ENCODE measurements around the gene SLC22A15. TPM values are rescaled to one million over a fixed set of nuclear protein-coding genes. Genes with fewer than 3 reads are reported as not detected.
"Not testable (repeated sequence)": the region's sequence is repeated elsewhere in the genome, so short reads cannot be mapped to it uniquely, and the experiment has no call there.

SLC22A15 gene
- total RNA-seq, 2 experiments from 2014 or later, result 0.20 to 0.81 TPM

DNA sequence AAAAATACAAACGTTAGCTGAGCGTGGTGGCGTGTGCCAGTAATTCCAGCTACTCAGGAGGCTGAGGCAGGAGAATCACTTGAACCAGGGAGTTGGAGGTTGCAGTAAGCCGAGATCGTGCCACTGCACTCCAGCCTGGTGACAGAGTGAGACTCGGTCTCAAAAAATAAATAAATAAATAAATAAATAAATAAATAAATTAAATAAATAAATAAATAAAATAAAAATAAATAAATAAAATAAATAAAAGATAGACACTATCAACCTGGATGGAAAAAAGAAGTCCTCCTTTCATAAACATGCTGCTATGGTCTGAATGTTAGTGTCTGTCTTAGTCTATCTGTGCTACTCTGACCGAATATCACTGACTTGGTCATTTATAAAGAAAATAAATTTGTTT, 4.5 kb upstream of the SLC22A15 start:
- H3K27ac Mint-ChIP-seq; H3K4me3 Mint-ChIP-seq; H3K4me1 Mint-ChIP-seq; CTCF ChIA-PET; H3K9me3 Mint-ChIP-seq; POLR2A ChIA-PET; H3K36me3 Mint-ChIP-seq (ENCODE audit: low read depth); DNase-seq: not testable (repeated sequence)
- H3K27me3 Mint-ChIP-seq, result peaks cover 50% of the 10 kb centered on the region

DNA sequence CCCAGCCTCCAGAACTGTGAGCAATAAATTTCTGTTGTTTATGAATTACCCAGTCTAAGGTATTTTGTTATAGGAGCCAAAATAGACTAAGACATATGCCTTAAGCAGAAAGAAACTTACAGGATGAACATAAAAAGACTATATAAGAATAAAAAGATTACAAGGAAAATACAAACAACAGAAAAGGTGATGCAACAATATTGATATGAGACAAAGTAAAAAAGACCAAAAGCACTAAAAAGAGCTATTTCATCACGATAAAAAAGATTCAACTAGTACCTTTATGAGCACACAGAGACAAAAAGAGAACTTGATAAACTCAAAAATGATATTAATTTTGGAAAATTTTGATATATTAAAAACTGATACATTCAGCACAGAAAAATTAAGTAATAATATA, 3.2 kb upstream of the SLC22A15 start:
- Mint-ChIP-seq H3K36me3 (ENCODE audit: low read depth) (no peaks in the 10 kb centered on the region), H3K27ac (no peak overlapping the region), H3K9me3 (no peaks in the 10 kb centered on the region), H3K4me3 (no peak overlapping the region), H3K27me3 (peaks cover 54% of the 10 kb centered on the region), H3K4me1 (peaks cover 9% of the 10 kb centered on the region)
- DNase-seq, result no peak
- ChIA-PET POLR2A (no interaction called here), CTCF (no interaction called here)

DNA sequence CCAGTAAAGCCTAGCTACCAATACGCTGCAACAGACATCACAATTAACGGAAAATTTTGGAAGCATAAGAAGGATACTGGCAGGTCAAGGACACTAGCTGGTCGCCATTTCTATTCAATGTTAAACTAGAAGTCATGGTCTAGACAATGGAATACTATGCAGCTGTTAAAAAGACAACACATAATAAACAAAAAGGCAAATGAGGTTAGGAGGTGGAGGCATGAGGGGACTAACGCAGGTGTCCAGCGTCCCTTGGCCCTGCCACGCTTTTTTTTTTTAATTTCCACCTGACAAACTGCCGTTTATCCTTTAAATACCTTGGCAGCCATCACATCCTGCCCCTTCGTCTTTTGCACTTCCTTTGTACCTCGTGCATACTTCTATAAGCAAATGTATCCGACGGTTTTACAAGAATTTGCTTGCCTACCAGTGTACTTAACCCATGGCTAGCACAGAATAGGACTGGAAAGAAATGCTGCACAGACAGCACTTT, 698 bp upstream of the SLC22A15 start:
- CTCF ChIA-PET, result no interaction called here
- peak overlapping the region; percentile 39 for H3K27ac Mint-ChIP-seq
- POLR2A ChIA-PET, result no interaction called here
- no peak for DNase-seq
- no peaks in the 10 kb centered on the region for H3K9me3 Mint-ChIP-seq
- peak overlapping the region; percentile 76 for H3K4me3 Mint-ChIP-seq
- H3K36me3 Mint-ChIP-seq (ENCODE audit: low read depth), result no peaks in the 10 kb centered on the region
- H3K27me3 Mint-ChIP-seq, result peaks cover 54% of the 10 kb centered on the region
- H3K4me1 Mint-ChIP-seq, result peaks cover 9% of the 10 kb centered on the region

DNA sequence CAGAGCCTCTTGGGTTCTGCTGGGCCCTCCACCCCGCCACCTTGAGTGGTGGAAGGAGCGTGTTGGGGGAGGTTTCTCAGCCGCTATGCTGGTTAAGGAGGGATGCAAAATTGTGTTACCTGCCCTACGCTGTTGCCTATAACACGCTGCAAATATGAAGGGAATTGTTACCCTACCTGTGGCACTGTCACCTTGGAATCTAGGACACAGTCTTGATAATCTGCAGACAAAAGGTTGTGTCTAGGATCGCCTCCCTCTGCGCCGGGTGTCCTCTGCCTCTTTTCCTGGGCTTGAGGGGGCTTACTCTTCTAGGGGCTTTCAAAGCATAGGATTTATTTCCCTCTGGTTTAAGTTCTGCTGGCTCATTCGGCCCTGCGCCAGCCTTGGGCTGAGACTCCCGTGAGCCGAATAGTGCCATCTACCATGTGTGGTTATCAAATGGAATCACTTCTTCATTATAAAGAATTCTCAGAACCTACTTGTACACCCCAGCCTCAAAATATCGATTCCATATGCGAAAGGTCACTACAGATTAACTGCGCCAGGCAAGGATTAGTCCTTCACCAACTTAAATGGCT, 697 bp downstream of the SLC22A15 start:
- peaks cover 9% of the 10 kb centered on the region for H3K4me1 Mint-ChIP-seq
- H3K4me3 Mint-ChIP-seq, result peak overlapping the region; percentile 67
- ChIA-PET POLR2A (no interaction called here), CTCF (no interaction called here)
- peak overlapping the region; percentile 14 for H3K27ac Mint-ChIP-seq
- peaks cover 55% of the 10 kb centered on the region for H3K27me3 Mint-ChIP-seq
- DNase-seq, result no peak
- no peaks in the 10 kb centered on the region for H3K9me3 Mint-ChIP-seq
- H3K36me3 Mint-ChIP-seq (ENCODE audit: low read depth), result no peaks in the 10 kb centered on the region

DNA sequence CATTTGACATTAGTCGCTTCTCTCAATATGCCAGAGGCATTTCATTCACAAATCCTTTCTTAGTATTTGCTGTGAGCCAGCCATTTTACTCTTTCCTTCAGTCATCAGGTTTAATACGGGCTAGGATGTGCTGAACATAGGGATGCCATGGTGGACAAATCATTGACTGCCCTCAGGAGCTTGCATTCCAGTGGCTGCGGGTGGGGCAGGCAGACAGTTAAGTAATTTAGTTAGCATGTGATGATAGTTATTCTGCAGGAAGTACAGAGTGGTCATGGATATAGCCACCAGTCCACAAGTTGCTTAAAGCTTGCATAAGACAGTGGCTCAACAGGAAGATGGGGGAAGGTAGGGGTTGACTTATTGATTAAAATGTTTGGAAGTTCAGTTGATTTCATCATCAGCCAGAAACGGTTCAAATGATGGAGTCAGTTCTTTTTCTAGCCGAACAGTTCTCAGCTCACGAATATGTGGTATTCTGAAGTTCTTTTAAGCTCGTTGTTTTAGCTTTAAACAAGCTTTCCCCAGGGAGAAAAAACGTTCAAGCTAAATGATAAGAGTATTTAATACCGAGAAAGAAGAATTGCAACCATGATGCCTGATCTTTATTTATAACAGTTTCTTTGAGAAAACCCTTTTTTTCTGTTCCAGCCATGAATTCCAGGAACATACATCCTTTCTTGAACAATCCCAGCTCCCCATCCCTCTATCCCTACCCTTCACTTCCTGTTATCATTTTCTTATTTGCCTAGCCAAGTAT, 1.4 kb downstream of the SLC22A15 start:
- Mint-ChIP-seq H3K4me3 (peak overlapping the region; percentile 67), H3K36me3 (ENCODE audit: low read depth) (no peaks in the 10 kb centered on the region), H3K4me1 (peaks cover 9% of the 10 kb centered on the region), H3K27ac (peak overlapping the region; percentile 14), H3K27me3 (peaks cover 53% of the 10 kb centered on the region), H3K9me3 (no peaks in the 10 kb centered on the region)
- CTCF ChIA-PET, result no interaction called here
- no peak for DNase-seq
- POLR2A ChIA-PET, result no interaction called here

DNA sequence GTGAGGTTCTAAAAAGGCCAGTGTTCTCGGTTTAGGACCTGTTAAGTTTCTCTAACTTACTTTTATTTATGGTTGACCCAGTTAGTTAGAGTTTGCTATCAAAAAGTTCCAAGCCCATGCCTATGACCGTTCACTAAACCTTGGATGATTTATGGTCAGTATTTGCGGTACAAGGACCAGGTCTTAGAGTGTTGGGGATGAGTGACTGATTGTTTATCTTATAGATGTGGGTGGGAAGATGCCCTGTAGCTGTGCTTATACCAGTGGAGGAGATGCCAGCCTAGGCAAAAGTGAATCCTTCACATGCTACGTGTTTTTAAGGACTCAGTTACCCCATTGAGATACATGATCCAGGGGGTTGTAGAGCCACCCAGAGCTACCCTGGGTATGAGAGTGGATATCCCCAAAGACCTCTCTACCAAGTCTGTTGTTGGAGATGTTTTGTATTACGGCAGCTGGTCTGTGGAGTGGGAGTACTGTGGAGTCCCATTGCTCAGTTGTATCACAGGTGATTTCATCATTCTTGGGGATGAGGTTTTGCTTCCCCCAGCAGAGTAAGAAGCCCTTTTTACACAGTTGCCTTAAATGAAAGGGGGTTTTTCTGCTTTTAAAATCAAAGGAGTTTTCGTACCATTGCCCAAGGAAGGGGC, 2.1 kb downstream of the SLC22A15 start:
- POLR2A ChIA-PET, result no interaction called here
- Mint-ChIP-seq H3K9me3 (no peaks in the 10 kb centered on the region), H3K4me1 (peaks cover 9% of the 10 kb centered on the region), H3K36me3 (ENCODE audit: low read depth) (no peaks in the 10 kb centered on the region), H3K27me3 (peaks cover 50% of the 10 kb centered on the region), H3K4me3 (no peak overlapping the region), H3K27ac (no peak overlapping the region)
- no peak for DNase-seq
- CTCF ChIA-PET, result interaction anchor here (0.6 to 2.0 kb wide), 3 partner anchors 13 to 107 kb away, joined by 3 to 6 read pairs (median 4); no protein-coding TSS in a partner anchor

DNA sequence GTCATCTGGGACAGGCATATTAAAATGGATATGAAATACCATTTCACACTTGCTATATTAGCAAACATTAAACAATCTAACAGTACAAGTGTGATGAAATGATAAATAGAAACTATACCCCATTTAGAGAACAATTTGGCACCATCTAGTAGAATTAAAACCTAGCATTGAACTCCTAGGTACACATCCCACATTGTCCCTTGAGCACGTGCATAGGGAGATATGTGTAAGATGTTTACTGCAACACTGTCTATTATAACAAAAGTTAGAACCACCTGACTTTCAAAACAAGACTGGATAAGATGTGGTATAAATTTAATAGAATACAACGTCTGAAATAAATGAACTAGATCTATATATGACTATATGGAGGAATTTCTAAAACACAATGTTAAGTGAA, 3.8 kb downstream of the SLC22A15 start:
- H3K9me3 Mint-ChIP-seq, result no peaks in the 10 kb centered on the region
- no peak overlapping the region for H3K4me3 Mint-ChIP-seq
- H3K4me1 Mint-ChIP-seq, result peaks cover 9% of the 10 kb centered on the region
- ChIA-PET POLR2A (no interaction called here), CTCF (interaction anchor here (2.0 kb wide), 1 partner anchor 12 kb away, joined by 4 read pairs; no protein-coding TSS in a partner anchor)
- peaks cover 45% of the 10 kb centered on the region for H3K27me3 Mint-ChIP-seq
- no peaks in the 10 kb centered on the region for H3K36me3 Mint-ChIP-seq (ENCODE audit: low read depth)
- H3K27ac Mint-ChIP-seq, result no peak overlapping the region
- no peak for DNase-seq

DNA sequence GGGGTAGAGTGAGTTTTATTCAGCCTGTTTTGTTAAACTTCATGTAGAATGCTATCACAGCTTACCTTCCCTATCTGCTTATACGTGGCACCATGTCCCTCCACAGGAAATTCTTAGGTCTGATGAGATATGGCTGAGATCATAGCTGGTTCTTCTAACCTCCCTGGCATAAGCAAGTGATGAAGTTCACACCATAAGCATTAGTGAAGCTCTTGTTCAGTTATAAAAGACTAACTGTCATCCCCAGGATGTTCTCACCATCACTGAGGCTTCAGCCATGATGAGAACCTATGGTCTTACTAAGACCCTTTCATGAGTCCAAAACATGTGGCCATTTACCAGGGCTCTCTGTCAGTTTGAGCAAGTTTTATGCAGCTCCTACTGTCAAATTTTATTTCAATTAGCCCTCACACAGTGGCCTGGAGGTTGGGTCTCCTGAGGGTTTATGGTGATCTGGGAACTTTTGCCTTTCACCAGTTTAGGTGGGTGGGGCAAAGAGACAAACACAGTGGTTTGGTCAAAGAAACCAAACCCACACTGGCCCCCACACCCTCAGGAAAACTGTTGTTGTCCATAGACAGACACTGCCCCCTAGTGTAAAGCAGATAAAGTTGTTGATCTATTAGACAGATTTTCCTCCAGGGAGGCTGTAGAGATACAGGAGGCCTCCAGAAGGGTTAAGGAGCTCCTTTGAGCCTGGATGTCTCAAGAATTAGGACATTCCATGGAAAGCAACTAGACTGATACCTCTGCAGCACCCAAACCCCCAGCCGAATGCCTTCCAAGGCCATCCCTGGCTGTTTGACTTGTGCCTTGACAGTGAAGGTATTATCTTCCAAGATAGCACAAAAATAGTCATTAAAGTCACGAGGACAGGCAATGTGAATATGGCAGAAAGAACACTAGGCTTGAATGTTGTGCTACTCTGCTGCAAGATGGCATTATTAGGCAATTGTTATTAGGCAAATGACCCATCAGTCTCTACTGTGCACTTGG, 5.0 kb downstream of the SLC22A15 start:
- H3K27ac Mint-ChIP-seq, result no peak overlapping the region
- POLR2A ChIA-PET, result no interaction called here
- H3K27me3 Mint-ChIP-seq, result peaks cover 37% of the 10 kb centered on the region
- no peak overlapping the region for H3K4me3 Mint-ChIP-seq
- DNase-seq, result peak; percentile 18
- H3K4me1 Mint-ChIP-seq, result peaks cover 5% of the 10 kb centered on the region
- CTCF ChIA-PET, result no interaction called here
- H3K36me3 Mint-ChIP-seq (ENCODE audit: low read depth), result no peaks in the 10 kb centered on the region
- no peaks in the 10 kb centered on the region for H3K9me3 Mint-ChIP-seq

DNA sequence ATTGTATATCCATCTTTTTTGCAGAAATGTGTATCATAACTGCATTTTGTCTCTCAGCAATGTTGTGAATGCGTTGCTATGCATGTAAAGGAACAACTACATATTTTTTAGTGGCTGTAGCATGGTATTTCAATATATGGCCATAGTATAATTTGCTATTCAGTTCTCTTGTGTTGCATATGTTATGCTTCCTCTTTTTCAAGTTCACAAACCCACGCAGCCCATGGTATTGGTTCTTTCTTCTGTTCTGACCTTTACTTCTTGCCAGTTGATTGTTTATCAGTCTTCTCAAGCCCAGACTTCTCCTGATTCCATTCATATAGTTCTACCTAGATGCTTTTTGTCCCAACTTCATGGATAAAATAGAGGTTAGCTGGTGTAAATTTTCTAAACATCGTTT, 6.1 kb downstream of the SLC22A15 start:
- ChIA-PET POLR2A (interaction anchor here (0.6 kb wide), 1 partner anchor 38 kb away, joined by 5 read pairs; no protein-coding TSS in a partner anchor), CTCF (no interaction called here)
- Mint-ChIP-seq H3K27ac (no peak overlapping the region), H3K9me3 (no peaks in the 10 kb centered on the region), H3K36me3 (ENCODE audit: low read depth) (no peaks in the 10 kb centered on the region), H3K4me3 (no peak overlapping the region), H3K4me1 (no peaks in the 10 kb centered on the region), H3K27me3 (peaks cover 31% of the 10 kb centered on the region)
- DNase-seq, result no peak

DNA sequence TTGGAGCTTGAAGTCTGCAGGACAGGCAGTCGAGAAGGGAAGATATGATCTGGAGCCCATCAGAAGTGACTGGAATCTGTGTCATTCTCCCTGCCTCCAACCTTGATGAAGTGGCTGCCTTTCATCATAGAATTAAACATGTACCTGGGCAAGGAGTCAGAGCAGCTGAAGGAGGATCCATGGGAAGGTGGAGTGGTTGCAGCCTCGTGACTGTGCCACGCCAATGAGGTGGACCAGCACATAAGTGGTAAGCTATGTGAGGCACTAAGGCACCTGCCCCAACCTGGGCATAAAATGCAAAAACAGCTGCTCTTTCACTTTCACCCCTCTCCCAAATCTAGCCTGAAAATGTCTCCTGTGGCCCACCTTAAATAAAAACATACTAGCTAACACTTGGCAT, 7.3 kb downstream of the SLC22A15 start:
- H3K9me3 Mint-ChIP-seq, result no peaks in the 10 kb centered on the region
- no peak overlapping the region for H3K4me3 Mint-ChIP-seq
- no peaks in the 10 kb centered on the region for H3K36me3 Mint-ChIP-seq (ENCODE audit: low read depth)

DNA sequence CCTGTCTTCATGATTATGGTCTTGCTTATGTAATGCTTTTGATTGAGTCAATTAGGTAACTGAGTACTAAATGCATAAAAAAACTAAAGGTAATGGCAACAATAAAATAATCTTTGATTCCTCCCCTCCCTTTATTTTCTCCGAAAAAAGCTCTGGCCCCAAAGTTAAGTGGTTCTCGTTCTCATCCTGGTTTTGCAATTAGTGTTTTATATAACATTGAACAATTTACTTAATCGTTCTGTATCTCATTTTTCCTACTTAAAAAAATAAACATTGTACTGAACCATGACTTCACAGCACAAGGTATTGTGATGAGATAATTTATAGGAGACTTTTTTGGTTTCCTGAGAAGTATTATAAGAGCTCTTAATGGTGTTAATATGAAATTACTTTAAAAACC, 11.3 kb downstream of the SLC22A15 start:
- H3K27ac Mint-ChIP-seq, result no peak overlapping the region
- H3K4me3 Mint-ChIP-seq, result no peak overlapping the region
- DNase-seq, result no peak
- ChIA-PET CTCF (interaction anchor here (1.0 kb wide), 1 partner anchor 15 kb away, joined by 3 read pairs; no protein-coding TSS in a partner anchor), POLR2A (no interaction called here)
- H3K9me3 Mint-ChIP-seq, result no peaks in the 10 kb centered on the region
- no peaks in the 10 kb centered on the region for H3K36me3 Mint-ChIP-seq (ENCODE audit: low read depth)
- H3K27me3 Mint-ChIP-seq, result no peaks in the 10 kb centered on the region
- no peaks in the 10 kb centered on the region for H3K4me1 Mint-ChIP-seq

More for the DNA sequence above, 7.3 kb downstream of the SLC22A15 start:
- ChIA-PET CTCF (no interaction called here), POLR2A (no interaction called here)
- Mint-ChIP-seq H3K4me1 (no peaks in the 10 kb centered on the region), H3K27me3 (peaks cover 19% of the 10 kb centered on the region), H3K27ac (no peak overlapping the region)
- DNase-seq, result no peak

DNA sequence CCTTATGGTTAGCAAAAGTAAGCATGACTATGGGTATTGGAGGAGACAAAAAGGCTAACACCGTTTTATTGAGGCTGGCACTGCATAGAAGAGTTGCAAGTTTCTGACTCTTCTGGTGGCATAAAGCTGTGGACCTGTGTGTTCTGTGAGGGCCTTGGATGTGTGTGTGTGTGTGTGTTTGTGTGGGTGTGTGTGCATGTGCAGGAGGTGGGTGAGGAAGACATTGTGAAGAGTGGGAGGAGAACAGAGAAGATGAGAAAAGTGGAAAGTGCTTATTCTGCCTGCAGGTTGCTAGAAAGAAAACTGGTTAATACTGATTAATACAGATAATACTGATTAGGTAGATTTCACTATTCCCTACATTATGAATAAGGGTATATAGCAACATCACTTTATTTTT, 12.6 kb downstream of the SLC22A15 start:
- ChIA-PET POLR2A (no interaction called here), CTCF (interaction anchor here (1.8 kb wide), 1 partner anchor 31 kb away, joined by 9 read pairs; no protein-coding TSS in a partner anchor)
- no peak overlapping the region for H3K27ac Mint-ChIP-seq
- H3K9me3 Mint-ChIP-seq, result no peaks in the 10 kb centered on the region
- H3K36me3 Mint-ChIP-seq (ENCODE audit: low read depth), result no peaks in the 10 kb centered on the region
- H3K4me1 Mint-ChIP-seq, result no peaks in the 10 kb centered on the region
- H3K27me3 Mint-ChIP-seq, result no peaks in the 10 kb centered on the region
- no peak for DNase-seq
- H3K4me3 Mint-ChIP-seq, result no peak overlapping the region
